ENCODE results near the gene ZNF331.

The ZNF331 gene

GRCh38 chr19:53553156-53553555 lies 15.2 kb downstream of the ZNF331 start:
- TF ChIP-seq, protein P1, sequence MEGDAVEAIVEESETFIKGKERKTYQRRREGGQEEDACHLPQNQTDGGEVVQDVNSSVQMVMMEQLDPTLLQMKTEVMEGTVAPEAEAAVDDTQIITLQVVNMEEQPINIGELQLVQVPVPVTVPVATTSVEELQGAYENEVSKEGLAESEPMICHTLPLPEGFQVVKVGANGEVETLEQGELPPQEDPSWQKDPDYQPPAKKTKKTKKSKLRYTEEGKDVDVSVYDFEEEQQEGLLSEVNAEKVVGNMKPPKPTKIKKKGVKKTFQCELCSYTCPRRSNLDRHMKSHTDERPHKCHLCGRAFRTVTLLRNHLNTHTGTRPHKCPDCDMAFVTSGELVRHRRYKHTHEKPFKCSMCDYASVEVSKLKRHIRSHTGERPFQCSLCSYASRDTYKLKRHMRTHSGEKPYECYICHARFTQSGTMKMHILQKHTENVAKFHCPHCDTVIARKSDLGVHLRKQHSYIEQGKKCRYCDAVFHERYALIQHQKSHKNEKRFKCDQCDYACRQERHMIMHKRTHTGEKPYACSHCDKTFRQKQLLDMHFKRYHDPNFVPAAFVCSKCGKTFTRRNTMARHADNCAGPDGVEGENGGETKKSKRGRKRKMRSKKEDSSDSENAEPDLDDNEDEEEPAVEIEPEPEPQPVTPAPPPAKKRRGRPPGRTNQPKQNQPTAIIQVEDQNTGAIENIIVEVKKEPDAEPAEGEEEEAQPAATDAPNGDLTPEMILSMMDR (conservative IDR thresholded peaks at IDR 0.05; ENCODE audit: low read depth, low read length): no peak
- DNase-seq (ENCODE audit: low read depth): no peak
- H3K4me3 ChIP-seq (ENCODE audit: low read length): no peak overlapping the region

DNA sequence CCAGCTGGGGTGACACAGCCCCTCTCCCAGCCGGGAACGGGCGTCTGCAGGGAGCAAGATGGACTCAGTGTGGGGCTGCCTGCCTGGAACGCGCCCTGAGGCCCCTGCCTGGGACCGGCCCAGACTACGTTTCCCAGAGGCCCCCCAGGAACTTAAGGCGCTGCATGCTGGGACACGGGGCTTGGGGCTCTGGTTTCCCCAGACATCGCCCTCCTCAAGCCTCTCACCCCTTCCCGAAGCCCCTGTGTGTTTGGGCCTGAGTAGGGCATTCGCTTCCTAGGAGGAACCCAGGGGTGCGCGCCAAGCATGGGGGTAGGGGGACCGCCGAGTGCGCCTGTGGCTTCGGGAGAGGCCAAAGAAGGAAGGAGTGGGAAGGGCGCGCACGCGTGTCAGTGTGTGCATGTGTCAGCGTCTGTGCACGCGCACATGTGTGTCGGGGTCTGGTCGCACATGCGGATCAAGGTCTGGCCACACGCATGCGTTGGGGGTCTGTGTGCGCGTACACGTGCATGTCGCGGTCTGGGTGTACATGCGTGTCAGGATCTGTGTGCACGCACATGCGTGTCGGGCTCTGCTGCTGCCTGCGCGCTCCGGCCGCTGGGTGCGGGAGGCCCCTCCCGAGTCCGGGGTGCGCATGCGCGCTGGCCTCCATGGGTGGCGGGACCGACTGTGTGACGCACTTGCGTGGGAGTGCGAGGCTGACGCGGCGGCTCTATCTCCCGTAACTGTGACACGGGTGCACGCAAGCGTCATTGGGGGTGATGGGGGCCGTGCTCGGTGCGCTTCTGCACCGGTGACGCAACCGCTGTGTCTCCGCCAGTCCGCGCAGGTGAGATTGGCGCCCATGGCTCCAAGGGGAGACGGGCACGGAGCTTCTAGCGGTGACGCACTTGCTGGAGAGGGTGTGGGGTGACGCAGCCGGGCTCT lies 16.2 kb downstream of the ZNF331 start:
- H3K4me3 ChIP-seq (ENCODE audit: low read length): peak overlapping the region; percentile 67
- TF ChIP-seq, protein P1 (conservative IDR thresholded peaks at IDR 0.05; ENCODE audit: low read depth, low read length): no peak
- no peak for DNase-seq (ENCODE audit: low read depth)

GRCh38 chr19:53554804-53555203 lies 16.9 kb downstream of the ZNF331 start:
- no peak for DNase-seq (ENCODE audit: low read depth)
- H3K4me3 ChIP-seq (ENCODE audit: low read length): peak overlapping the region; percentile 67
- TF ChIP-seq, protein P1 (conservative IDR thresholded peaks at IDR 0.05; ENCODE audit: low read depth, low read length): no peak

GRCh38 chr19:53555352-53555751 lies 17.4 kb downstream of the ZNF331 start:
- H3K4me3 ChIP-seq (ENCODE audit: low read length): no peak overlapping the region
- TF ChIP-seq, protein P1 (conservative IDR thresholded peaks at IDR 0.05; ENCODE audit: low read depth, low read length): no peak

DNA sequence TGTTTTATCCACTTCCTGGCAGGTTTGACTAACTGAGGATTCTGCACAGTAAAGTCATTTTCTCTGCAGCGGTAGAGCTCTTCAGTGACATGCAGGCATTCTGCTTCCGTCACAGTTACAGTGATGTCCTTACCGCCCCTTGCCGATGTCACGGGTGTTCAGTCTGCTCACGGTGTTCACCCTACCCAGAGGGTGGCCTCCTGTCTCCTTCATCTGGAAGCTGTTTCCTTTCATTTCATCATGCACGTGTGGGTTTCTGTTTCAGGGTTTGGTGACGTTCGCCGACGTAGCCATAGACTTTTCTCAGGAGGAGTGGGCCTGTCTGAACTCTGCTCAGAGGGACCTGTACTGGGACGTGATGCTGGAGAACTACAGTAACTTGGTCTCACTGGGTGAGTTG lies 33.4 kb downstream of the ZNF331 start:
- TF ChIP-seq, protein P1 (conservative IDR thresholded peaks at IDR 0.05; ENCODE audit: low read depth, low read length): no peak
- no peak for DNase-seq (ENCODE audit: low read depth)
- H3K4me3 ChIP-seq (ENCODE audit: low read length): no peak overlapping the region

More at GRCh38 chr19:53555352-53555751, 17.4 kb downstream of the ZNF331 start:
- no peak for DNase-seq (ENCODE audit: low read depth)

- DNase-seq (ENCODE audit: low read depth): no peak
- no peak overlapping the region for H3K4me3 ChIP-seq (ENCODE audit: low read length)
These were observed 39.2 kb downstream of the ZNF331 start for GRCh38 chr19:53576941-53577653.

More at GRCh38 chr19:53576941-53577653, 39.2 kb downstream of the ZNF331 start:
- TF ChIP-seq, protein P1 (conservative IDR thresholded peaks at IDR 0.05; ENCODE audit: low read depth, low read length): no peak

Data from retinal pigment epithelial cell (primary cell).